Measurements from ENCODE around the gene OR9A2. TPM values are rescaled to one million over a fixed set of nuclear protein-coding genes. Genes with fewer than 3 reads are reported as not detected.

Gene OR9A2, protein sequence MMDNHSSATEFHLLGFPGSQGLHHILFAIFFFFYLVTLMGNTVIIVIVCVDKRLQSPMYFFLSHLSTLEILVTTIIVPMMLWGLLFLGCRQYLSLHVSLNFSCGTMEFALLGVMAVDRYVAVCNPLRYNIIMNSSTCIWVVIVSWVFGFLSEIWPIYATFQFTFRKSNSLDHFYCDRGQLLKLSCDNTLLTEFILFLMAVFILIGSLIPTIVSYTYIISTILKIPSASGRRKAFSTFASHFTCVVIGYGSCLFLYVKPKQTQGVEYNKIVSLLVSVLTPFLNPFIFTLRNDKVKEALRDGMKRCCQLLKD
- total RNA-seq = not detected in 2 replicates

DNA sequence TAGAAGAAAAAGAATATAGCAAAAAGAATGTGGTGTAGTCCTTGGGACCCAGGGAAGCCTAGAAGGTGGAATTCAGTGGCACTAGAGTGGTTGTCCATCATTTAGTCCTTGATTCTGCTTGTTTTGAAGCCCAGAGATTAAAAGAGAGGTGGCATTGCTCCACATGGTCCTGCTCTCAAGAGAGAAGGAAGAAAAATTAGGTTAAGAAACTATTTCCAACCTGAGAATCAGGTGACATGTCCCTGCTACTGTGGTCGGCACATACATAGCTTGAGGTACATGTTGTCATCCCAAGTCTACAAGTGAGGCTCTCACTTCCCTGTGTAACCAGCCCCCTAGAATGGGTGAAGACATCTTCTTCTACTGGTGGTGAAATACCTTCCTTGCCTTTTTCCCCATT lies at the start of gene OR9A2:
TSS of gene OR9A2 (minus strand) at position 101 of the 400 bp plus-strand sequence. CDS start at position 101, 0 bp downstream.
- DNase-seq (ENCODE audit: low read depth) = no peak
- no peak within 1 kb of the TSS for H3K4me3 ChIP-seq (ENCODE audit: low read depth, low read length)
- no peak for TF ChIP-seq CTCF (IDR thresholded peaks at IDR 0.05; ENCODE audit: insufficient read depth, low read depth, low read length)

GRCh38 chr7:143074141-143074540 lies 47.2 kb upstream of the OR9A2 start:
- TF ChIP-seq CTCF (IDR thresholded peaks at IDR 0.05; ENCODE audit: insufficient read depth, low read depth, low read length) = no peak
- H3K4me3 ChIP-seq (ENCODE audit: low read depth, low read length) = no peak overlapping the region
- no peak for DNase-seq (ENCODE audit: low read depth)

GRCh38 chr7:143073556-143073955 lies 46.6 kb upstream of the OR9A2 start:
- DNase-seq (ENCODE audit: low read depth) = no peak
- no peak overlapping the region for H3K4me3 ChIP-seq (ENCODE audit: low read depth, low read length)
- TF ChIP-seq CTCF (IDR thresholded peaks at IDR 0.05; ENCODE audit: insufficient read depth, low read depth, low read length) = no peak

DNA sequence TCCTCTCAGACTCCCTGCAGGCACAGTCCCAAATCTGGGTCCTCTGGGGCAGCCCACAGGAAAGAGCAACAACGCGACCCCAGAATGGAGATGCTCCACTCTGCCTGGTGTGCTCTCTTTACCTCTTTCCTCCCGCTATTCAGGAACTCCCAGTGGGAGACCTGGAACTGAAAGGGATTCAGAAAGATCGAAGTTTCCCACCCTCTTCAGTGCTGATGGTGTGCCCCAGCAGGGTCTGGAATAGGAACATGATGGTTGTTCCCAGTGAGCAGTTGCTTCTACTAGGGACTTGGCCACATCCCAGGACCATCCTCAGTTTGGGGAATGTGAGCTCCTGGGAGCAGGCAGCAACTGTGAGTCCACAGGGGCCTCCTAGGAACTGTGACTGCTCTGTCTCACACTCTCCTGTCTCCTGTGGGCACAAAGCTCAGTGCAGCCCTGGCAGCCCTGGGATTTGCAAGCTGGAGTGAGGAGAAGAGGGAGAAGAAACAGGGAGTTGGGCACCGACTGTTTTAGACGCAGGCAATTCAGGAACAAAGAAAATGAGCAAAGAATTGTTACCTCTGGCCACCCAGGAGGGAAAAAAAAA lies 43.1 kb upstream of the OR9A2 start:
- no peak overlapping the region for H3K4me3 ChIP-seq (ENCODE audit: low read depth, low read length)
- TF ChIP-seq CTCF (IDR thresholded peaks at IDR 0.05; ENCODE audit: insufficient read depth, low read depth, low read length) = no peak
- DNase-seq (ENCODE audit: low read depth) = no peak

- DNase-seq (ENCODE audit: low read depth) = no peak
- TF ChIP-seq CTCF (IDR thresholded peaks at IDR 0.05; ENCODE audit: insufficient read depth, low read depth, low read length) = no peak
- H3K4me3 ChIP-seq (ENCODE audit: low read depth, low read length) = no peak overlapping the region
Observed at GRCh38 chr7:143068446-143068845, 41.5 kb upstream of the OR9A2 start.

DNA sequence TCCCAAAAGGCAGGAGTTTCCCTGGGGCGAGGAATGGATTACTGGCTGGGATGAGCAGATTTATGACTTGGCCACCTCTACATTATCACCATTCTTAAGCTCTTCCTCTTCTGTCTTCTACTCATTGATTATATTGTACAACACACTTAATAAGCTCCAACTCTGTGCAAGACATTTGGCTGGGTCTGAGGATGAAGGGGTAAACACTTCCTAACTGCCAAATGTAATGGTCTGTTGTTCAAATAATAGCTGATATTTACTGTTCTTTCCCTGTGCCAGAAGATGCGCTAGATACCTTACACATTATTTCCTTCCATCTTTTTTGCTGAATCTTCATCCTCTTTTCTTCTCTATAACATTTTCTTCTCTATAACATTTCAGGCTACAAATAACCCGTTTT lies 36.8 kb upstream of the OR9A2 start:
- no peak overlapping the region for H3K4me3 ChIP-seq (ENCODE audit: low read depth, low read length)
- TF ChIP-seq CTCF (IDR thresholded peaks at IDR 0.05; ENCODE audit: insufficient read depth, low read depth, low read length) = no peak
- no peak for DNase-seq (ENCODE audit: low read depth)

All from fibroblast of villous mesenchyme (primary cell).